ENCODE measurements around the gene PDS5A.
"Not testable (repeated sequence)": the region's sequence is repeated elsewhere in the genome, so short reads cannot be mapped to it uniquely, and the experiment has no call there.

The PDS5A gene

GRCh38 chr4:39963656-39964055, 14.1 kb downstream of the PDS5A start:
- no peak for DNase-seq

- DNase-seq: no peak
These were observed 16.3 kb downstream of the PDS5A start for GRCh38 chr4:39961311-39961877.

GRCh38 chr4:39950861-39951481, 26.7 kb downstream of the PDS5A start:
- DNase-seq: no peak

DNA sequence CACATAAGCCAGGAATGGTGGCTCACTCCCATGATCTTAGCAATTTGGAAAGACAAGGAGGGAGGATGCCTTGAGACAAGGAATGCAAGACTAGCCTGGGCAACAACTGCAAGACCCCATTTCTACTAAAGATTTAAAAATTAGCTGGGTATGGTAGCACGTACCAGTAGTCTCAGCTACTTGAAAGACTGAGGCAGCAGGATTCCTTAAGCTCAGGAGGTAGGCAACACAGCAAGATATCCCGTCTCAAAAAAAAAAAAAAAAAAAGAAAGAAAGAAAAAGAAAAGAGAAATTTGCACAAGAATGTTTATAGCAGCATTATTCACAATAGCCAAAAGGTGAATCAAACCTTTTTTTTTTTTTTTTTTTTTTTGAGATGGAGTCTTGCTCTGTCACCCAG, 29.7 kb downstream of the PDS5A start:
- no peak for DNase-seq

- DNase-seq: no peak
These were observed 30.3 kb downstream of the PDS5A start for GRCh38 chr4:39947417-39947816.

DNA sequence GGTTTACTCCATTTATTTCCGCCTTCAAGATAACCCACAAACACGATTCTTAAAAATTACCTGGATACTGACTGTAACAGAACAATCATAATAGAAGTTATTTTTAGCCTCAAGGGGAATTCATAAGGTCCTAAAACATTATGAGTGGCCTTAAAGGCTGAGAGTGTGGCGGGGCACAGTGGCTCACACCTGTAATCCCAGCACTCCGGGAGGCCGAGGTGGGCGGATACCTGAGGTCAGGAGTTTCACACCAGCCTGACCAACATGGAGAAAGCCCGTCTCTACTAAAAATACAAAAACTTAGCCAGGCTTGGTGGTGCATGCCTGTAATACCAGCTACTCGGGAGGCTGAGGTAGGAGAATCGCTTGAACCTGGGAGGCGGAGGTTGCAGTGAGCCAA, 33.5 kb downstream of the PDS5A start:
- not testable (repeated sequence) for DNase-seq

DNA sequence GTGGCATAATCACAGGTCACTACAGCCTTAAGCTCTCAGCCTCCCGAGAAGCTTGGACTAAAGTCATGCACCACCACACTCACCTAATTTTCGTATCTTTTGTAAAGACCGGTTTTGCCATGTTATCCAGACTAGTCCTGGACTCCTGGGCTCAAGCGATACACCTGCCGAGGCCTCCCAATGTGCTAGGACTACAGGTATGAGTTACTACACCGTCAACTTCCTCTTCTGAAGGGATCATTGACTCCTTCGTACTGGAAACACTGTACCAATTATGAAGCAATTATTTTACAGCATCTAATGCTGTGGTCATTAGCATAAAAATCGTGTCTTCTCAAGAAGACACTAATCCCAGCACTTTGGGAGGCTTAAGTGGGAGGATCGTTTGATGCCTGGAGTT, 35.2 kb downstream of the PDS5A start:
- DNase-seq: no peak

DNA sequence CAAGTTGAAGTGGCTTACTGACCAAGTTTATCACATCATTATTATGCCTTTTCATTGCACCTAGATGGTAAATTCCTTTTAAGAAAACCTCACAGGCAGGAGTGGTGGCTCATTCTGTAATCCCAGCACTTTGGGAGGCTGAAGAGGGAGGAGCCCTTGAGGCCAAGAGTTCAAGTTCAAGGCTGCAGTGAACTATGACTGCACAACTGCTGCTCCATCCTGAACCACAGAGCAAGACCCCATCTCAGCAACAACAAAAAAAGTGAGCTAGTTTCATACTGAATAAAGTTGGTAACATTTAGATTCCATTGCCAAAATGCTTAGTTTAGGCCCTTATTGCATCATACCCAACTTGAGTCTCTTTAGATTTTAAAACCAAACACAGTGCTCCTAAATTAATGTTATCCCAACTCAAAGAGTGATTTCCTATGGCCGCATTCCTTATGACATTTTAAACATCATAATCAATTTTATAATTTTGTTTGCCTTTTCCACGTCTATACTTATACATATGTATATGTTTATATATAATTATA, 36.0 kb downstream of the PDS5A start:
- DNase-seq: no peak

GRCh38 chr4:39937683-39938268, 39.9 kb downstream of the PDS5A start:
- DNase-seq: no peak

- no peak for DNase-seq
These were observed 40.9 kb downstream of the PDS5A start for GRCh38 chr4:39936565-39937418.

- DNase-seq: no peak
These were observed 43.8 kb downstream of the PDS5A start for GRCh38 chr4:39933671-39934590.

DNA sequence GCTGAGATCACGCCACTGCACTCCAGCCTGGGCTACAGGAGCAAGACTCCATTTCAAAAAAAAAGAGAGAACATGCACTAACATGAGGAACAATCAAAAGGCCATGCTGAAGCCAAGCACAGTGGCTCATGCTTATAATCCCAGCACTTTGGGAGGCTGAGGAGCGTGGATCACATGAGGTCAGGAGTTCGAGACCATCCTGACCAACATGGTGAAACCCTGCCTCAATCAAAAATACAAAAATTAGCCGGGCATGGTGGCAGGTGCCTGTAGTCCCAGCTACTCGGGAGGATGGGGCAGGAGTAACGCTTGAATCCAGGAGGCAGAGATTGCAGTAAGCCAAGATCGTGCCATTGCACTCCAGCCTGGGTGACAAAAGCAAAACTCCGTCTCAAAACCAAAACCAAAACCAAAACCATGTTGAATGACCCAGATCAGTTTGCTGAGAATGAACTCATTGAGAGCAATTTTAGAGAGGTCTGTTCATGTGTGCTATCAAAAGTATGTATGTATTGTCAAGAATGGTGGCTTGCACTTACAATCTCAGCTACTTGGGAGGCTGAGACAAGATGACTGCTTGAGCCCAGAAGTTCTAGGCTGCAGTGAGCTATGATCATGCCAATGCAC, 44.8 kb downstream of the PDS5A start:
- DNase-seq: no peak

DNA sequence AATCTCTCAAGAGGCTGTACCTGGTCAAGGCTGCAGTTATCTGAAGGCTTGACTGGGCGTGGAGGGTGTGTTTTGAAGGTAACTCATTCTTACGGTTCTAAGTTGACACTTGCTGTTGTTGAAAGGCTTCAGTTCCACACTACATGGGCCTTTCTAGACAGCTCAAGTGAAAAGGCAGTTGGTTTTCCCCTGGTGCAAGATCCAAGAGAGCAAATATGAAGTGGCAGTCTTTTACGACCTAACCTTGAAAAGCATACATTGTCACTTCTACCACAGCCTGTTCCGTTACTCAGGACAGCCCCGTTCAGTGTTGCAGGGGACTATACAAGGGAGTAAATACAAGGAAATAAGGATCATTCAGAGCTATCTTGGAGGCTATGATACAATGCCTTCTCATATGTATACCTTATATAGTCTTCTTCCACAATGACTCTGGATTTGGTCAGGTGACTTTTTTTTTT, 46.2 kb downstream of the PDS5A start:
- DNase-seq: no peak

GRCh38 chr4:39928538-39928937, 49.2 kb downstream of the PDS5A start:
- DNase-seq: no peak

- DNase-seq: no peak
These were observed 53.7 kb downstream of the PDS5A start for GRCh38 chr4:39924014-39924413.

DNA sequence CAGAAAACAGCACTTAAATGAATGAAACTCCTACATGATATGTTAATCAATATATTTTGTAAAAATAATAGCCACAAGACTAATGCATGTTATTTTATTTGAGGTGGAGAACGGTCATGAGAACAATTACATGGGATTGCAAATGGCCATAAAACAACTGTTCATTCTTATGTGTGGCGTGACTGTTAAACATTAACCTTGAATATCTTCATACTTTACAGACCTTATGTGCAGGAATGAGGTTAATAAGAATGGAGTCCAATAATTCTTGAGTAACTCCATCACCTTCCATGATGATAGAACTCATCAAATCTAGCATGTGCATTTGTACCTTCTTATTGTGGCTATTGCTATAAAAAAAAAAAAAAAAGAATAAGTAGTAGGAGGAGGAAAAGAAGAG, 55.3 kb downstream of the PDS5A start:
- DNase-seq: no peak

GRCh38 chr4:39913471-39913870, 64.2 kb downstream of the PDS5A start:
- DNase-seq: no peak

DNA sequence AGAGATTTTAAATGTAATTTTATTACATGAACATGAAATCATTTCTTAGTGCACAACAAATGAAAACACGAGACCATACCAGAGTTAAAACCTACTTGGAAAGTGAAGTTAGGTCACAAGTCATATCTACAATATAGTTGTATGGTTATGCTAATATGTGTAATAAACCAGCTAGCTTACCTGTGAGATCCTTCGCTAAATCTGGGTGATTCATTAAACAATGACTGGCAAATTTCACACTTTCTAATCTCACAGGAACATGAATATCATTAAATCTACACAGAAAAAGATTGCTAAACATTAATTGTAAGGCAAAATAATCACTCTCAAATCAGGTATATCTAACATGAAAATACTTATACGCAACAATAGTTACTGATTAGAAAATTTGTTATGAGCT, 67.6 kb downstream of the PDS5A start:
- no peak for DNase-seq

DNA sequence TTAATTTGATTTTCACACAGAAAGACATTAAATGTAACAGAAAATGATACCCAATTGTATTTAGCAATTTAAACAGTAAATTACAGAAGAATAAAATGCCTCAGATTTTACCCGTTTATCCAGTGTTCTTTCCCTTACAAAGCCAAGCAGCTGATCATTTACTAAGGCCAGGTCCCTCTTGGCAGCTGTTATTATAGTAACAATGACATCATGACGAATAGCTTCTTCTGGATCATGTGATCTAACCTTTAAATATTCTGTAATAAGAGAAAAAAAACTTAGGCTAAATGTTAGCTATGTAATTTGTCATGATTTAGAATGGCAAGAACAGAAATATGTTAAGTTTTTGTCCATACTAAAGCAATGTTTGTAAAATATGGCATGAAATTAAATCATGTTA, 69.4 kb downstream of the PDS5A start:
- DNase-seq: no peak

DNA sequence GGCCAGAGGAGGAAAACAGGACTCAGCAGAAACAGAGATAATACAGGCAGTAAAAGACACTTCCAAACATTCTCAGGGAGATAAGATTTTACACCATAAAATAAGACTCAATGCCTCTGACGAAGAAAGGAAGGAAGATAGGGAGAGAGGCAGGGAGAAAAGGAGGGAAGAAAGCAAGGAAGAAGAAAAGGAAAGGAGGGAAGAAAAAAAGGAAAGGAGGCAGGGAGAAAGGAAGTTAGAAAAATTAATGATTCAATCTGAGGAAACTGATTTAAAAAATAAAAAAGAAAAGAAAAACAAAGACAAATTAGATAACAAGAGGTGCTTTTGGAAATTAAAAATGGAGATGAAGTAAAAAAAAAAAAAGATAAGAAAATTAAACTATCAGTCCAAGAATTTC, 72.1 kb downstream of the PDS5A start:
- no peak for DNase-seq

DNA sequence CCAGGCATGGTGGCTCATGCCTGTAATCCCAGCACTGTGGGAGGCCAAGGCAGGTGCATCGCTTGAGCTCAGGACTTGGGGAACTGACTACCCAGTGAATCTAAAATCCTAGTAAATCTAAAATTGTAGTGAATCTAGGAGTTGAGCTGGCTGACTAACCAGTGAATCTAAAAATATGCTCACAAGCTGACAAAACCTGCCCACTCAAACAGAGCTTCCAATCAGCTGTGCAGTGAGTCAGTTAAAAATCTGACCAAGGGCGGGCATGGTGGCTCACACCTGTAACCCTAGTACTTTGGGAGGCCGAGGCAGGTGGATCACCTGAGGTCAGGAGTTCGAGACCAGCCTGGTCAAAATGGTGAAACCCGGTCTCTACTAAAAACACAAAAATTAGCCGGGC, 72.7 kb downstream of the PDS5A start:
- not testable (repeated sequence) for DNase-seq

DNA sequence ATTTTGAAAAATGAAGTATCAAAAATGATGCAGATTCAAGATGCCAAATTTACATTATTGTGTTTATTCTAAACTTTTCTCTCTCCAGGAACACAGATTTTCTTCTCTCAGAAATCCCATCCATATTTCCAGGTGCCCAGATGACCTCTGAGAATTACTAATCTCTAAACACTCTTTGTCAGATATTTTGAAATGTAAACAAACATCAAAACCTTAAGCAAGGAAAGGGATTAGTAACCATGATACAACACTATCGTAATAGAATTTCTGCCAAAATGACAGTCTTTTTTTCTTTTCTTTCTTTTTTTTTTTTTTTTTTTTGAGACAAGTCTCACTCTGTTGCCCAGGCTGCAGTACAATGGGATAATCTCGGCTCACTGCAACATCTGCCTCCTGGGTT, 76.7 kb downstream of the PDS5A start:
- DNase-seq: no peak

Measured in right hindlimb (tissue), 1 donor.